Muscle layer of duodenum (tissue), 2 donors: ENCODE measurements around the gene LMOD1.

ENCODE experiments used
- H3K27ac ChIP-seq: one replicate; pipeline ENCODE4 v1.7.0; 2013; ENCODE audit warnings: mild to moderate bottlenecking, low read length
- H3K27me3 ChIP-seq: one replicate; pipeline ENCODE4 v1.7.0; 2013; ENCODE audit warnings: low read depth, mild to moderate bottlenecking, control low read depth, low read length
- H3K36me3 ChIP-seq, 2 donors: one replicate each; pipeline ENCODE4 v1.7.0; 2013; ENCODE audit warnings: low read length in 2 of 2, control low read depth in 1 of 2, mild to moderate bottlenecking in 1 of 2; ENCODE audit not compliant: insufficient read depth in 2 of 2, control insufficient read depth in 1 of 2
- H3K4me1 ChIP-seq, 2 donors: one replicate each; pipeline ENCODE4 v1.7.0; 2013; ENCODE audit warnings: low read length in 2 of 2, mild to moderate bottlenecking in 2 of 2, control low read depth in 1 of 2, moderate library complexity in 1 of 2; ENCODE audit not compliant: insufficient read depth in 2 of 2, control insufficient read depth in 1 of 2
- H3K4me3 ChIP-seq, 2 donors: one replicate each; pipeline ENCODE4 v1.7.0; 2013; ENCODE audit warnings: low read length in 2 of 2, low read depth in 1 of 2, mild to moderate bottlenecking in 1 of 2
- H3K9me3 ChIP-seq, 2 donors: one replicate each; pipeline ENCODE4 v1.7.0; 2013; ENCODE audit warnings: low read length in 2 of 2, control low read depth in 1 of 2, mild to moderate bottlenecking in 1 of 2; ENCODE audit not compliant: control insufficient read depth in 1 of 2
- donor health status: healthy.

The LMOD1 gene

GRCh38 chr1:201946224-201946908, at the start of gene LMOD1:
LMOD1 (minus strand) TSS chr1:201946548; CDS start chr1:201946340, 208 bp downstream.
- Histone ChIP-seq H3K36me3 (no peaks in the 10 kb centered on the region), H3K27me3 (peaks cover 4% of the 10 kb centered on the region), H3K4me1 (peaks cover 0 to 7% of the 10 kb centered on the region in 2 donors), H3K4me3 (peak within 1 kb of the TSS; percentile 75 to 94), H3K9me3 (no peaks in the 10 kb centered on the region), H3K27ac (peak within 1 kb of the TSS; percentile 94)

GRCh38 chr1:201990427-201990826, 44.1 kb upstream of the LMOD1 start:
- Histone ChIP-seq H3K27me3 (no peaks in the 10 kb centered on the region), H3K9me3 (no peaks in the 10 kb centered on the region), H3K4me1 (peaks cover 0 to under 1% of the 10 kb centered on the region in 2 donors), H3K27ac (no peak overlapping the region), H3K36me3 (peaks cover 51 to 62% of the 10 kb centered on the region in 2 donors), H3K4me3 (no peak overlapping the region)

GRCh38 chr1:201989354-201990128, 43.2 kb upstream of the LMOD1 start:
- Histone ChIP-seq H3K36me3 (peaks cover 49 to 56% of the 10 kb centered on the region in 2 donors), H3K27ac (no peak overlapping the region), H3K4me1 (peaks cover 0 to 4% of the 10 kb centered on the region in 2 donors)

GRCh38 chr1:201988601-201989000, 42.3 kb upstream of the LMOD1 start:
- Histone ChIP-seq H3K9me3 (no peaks in the 10 kb centered on the region), H3K4me3 (no peak overlapping the region), H3K27ac (no peak overlapping the region)

More at GRCh38 chr1:201989354-201990128, 43.2 kb upstream of the LMOD1 start:
- no peak overlapping the region for H3K4me3 ChIP-seq
- H3K9me3 ChIP-seq, result no peaks in the 10 kb centered on the region
- no peaks in the 10 kb centered on the region for H3K27me3 ChIP-seq

GRCh38 chr1:201985355-201985754, 39.0 kb upstream of the LMOD1 start:
- Histone ChIP-seq H3K4me1 (peaks cover 0 to 15% of the 10 kb centered on the region in 2 donors), H3K36me3 (peaks cover 16 to 19% of the 10 kb centered on the region in 2 donors), H3K27ac (no peak overlapping the region), H3K9me3 (no peaks in the 10 kb centered on the region), H3K27me3 (no peaks in the 10 kb centered on the region), H3K4me3 (no peak overlapping the region)

More at GRCh38 chr1:201988601-201989000, 42.3 kb upstream of the LMOD1 start:
- peaks cover 0 to 9% of the 10 kb centered on the region in 2 donors for H3K4me1 ChIP-seq
- H3K27me3 ChIP-seq, result no peaks in the 10 kb centered on the region
- H3K36me3 ChIP-seq, result peaks cover 41 to 48% of the 10 kb centered on the region in 2 donors

- Histone ChIP-seq H3K4me3 (no peak overlapping the region), H3K4me1 (peaks cover 0 to 15% of the 10 kb centered on the region in 2 donors), H3K9me3 (no peaks in the 10 kb centered on the region), H3K27ac (no peak overlapping the region), H3K36me3 (peaks cover 9 to 10% of the 10 kb centered on the region in 2 donors), H3K27me3 (no peaks in the 10 kb centered on the region)
These were observed 38.1 kb upstream of the LMOD1 start for GRCh38 chr1:201984446-201984845.

GRCh38 chr1:201983380-201983805, 37.0 kb upstream of the LMOD1 start:
- Histone ChIP-seq H3K9me3 (no peaks in the 10 kb centered on the region), H3K4me1 (peaks cover 0 to 15% of the 10 kb centered on the region in 2 donors), H3K4me3 (peak overlapping the region; percentile 56 to 92), H3K36me3 (no peaks in the 10 kb centered on the region), H3K27ac (peak overlapping the region; percentile 50), H3K27me3 (no peaks in the 10 kb centered on the region)

- Histone ChIP-seq H3K27me3 (no peaks in the 10 kb centered on the region), H3K4me3 (peak within 1 kb of the TSS; percentile 69 to 92), H3K27ac (peak within 1 kb of the TSS; percentile 50), H3K4me1 (peaks cover 0 to 15% of the 10 kb centered on the region in 2 donors), H3K36me3 (no peaks in the 10 kb centered on the region), H3K9me3 (no peaks in the 10 kb centered on the region)
These were observed 36.5 kb upstream of the LMOD1 start, which contains the start of gene RNPEP for GRCh38 chr1:201982623-201983379. RNPEP (plus strand) TSS chr1:201982648; CDS start chr1:201982667, 19 bp downstream.

- peaks cover 0 to 15% of the 10 kb centered on the region in 2 donors for H3K4me1 ChIP-seq
- H3K36me3 ChIP-seq, result no peaks in the 10 kb centered on the region
- H3K4me3 ChIP-seq, result peak overlapping the region; percentile 69 to 92
- no peak overlapping the region for H3K27ac ChIP-seq
- no peaks in the 10 kb centered on the region for H3K27me3 ChIP-seq
- no peaks in the 10 kb centered on the region for H3K9me3 ChIP-seq
These were observed 35.8 kb upstream of the LMOD1 start for GRCh38 chr1:201982082-201982622.

GRCh38 chr1:201970334-201971159, 24.2 kb upstream of the LMOD1 start:
- no peak overlapping the region for H3K4me3 ChIP-seq
- peaks cover 24 to 41% of the 10 kb centered on the region in 2 donors for H3K36me3 ChIP-seq
- H3K27ac ChIP-seq, result no peak overlapping the region

More at GRCh38 chr1:201970334-201971159, 24.2 kb upstream of the LMOD1 start:
- Histone ChIP-seq H3K9me3 (no peaks in the 10 kb centered on the region), H3K27me3 (no peaks in the 10 kb centered on the region), H3K4me1 (no peaks in the 10 kb centered on the region)
